ENCODE results near the gene KRT75.

GRCh38 chr12:52477651-52478050 is 43.5 kb upstream of the KRT75 start:
- TF ChIP-seq EZH2phosphoT487 (IDR thresholded peaks at IDR 0.05; ENCODE audit: low read depth) (no peak), CTCF (IDR thresholded peaks at IDR 0.05; ENCODE audit: low read depth, low read length) (no peak)

Measured in OCI-LY3 (cell line).